K562 (cell line): ENCODE results near the gene PPCDC. TPM values are rescaled to one million over a fixed set of nuclear protein-coding genes. Genes with fewer than 3 reads are reported as not detected.

Experiments
- ATAC-seq: fragments of 200-7000 bp; cut with Tn5 transposase; 3 replicates; pipeline ENCODE4 v1.9.1; 2020; ENCODE audit warnings: moderate library complexity
- BruUV-seq: library from RNA; stranded (reverse); fragments of 400-500 nt; replicated peaks from 2 replicates; lab custom pipeline; 2021; lab: Mats Ljungman, UMichigan
- CTCF ChIA-PET: fragments of 300-600 bp; formaldehyde crosslinking; extraction: SDS; loops from one replicate; lab custom pipeline; 2021; ENCODE audit warnings: low intra/inter-chr PET ratio; lab: Yijun Ruan, JAX
- POLR2A ChIA-PET: fragments of 300-600, 350-650 bp; sonication (Branson Sonifier 250); formaldehyde crosslinking; extraction: SDS; loops from one replicate; lab custom pipeline; 2021; ENCODE audit warnings: antibody characterized with exemption, inconsistent platforms; lab: Yijun Ruan, JAX
- DNase-seq, 4 experiments: peaks; one replicate each; pipeline versions ENCODE4 v3.0.0 to v3.0.0-alpha.2; 2011 to 2018; ENCODE audit warnings: low spot score in 3 of 4, mixed read lengths in 3 of 4; ENCODE audit errors: extremely low read depth in 1 of 4
- FAIRE-seq: peaks from 2 replicates; lab custom pipeline; 2011; peaks lifted over from hg19 to GRCh38; lab: Jason Lieb, UNC
- H2AFZ ChIP-seq: 2 replicates; pipeline ENCODE4 v1.6.0; 2011; ENCODE audit warnings: low read depth, low read length, control low read depth, inconsistent platforms
- H3K27ac ChIP-seq: fragments of 200-600 bp; 3 replicates; pipeline ENCODE4 v1.8.0; 2011; ENCODE audit warnings: low read depth, mild to moderate bottlenecking, control low read depth, inconsistent platforms, low read length, moderate library complexity, mixed read lengths; ENCODE audit errors: extremely low read depth
- H3K27me3 ChIP-seq, 2 experiments: fragments of 300-600 bp in 1 of 2; 2 replicates in 1 of 2; 3 replicates in 1 of 2; pipeline versions ENCODE4 v1.6.0 to v1.8.0; 2011; ENCODE audit warnings: inconsistent platforms in 2 of 2, low read length in 2 of 2, mild to moderate bottlenecking in 1 of 2, mixed read lengths in 1 of 2, moderate library complexity in 1 of 2; ENCODE audit not compliant: control insufficient read depth in 2 of 2, insufficient read depth in 2 of 2
- H3K36me3 ChIP-seq: fragments of 300-600 bp; 3 replicates; pipeline ENCODE4 v1.8.0; 2011; ENCODE audit warnings: mild to moderate bottlenecking, low read length, inconsistent platforms; ENCODE audit not compliant: control insufficient read depth, insufficient read depth
- H3K4me1 ChIP-seq, 2 experiments: fragments of 200-600 bp in 1 of 2; replicated peaks in 1 of 2; 2 replicates in 1 of 2; 3 replicates in 1 of 2; pipeline versions ENCODE4 v1.5.1 to v1.8.0; 2011; ENCODE audit warnings: inconsistent platforms in 2 of 2, low read length in 2 of 2, mild to moderate bottlenecking in 1 of 2, mixed read lengths in 1 of 2, moderate library complexity in 1 of 2; ENCODE audit not compliant: control insufficient read depth in 2 of 2, insufficient read depth in 2 of 2
- H3K4me2 ChIP-seq: 2 replicates; pipeline ENCODE4 v1.6.1; 2011; ENCODE audit warnings: low read length, control low read depth, inconsistent platforms, mixed read lengths; ENCODE audit not compliant: insufficient read depth
- H3K4me3 ChIP-seq: fragments of 200-600 bp; sonication (generic), shearing (Covaris generic); 2 replicates; pipeline ENCODE4 v1.5.1; 2016; ENCODE audit warnings: control low read depth, inconsistent platforms
- H3K79me2 ChIP-seq: fragments of 200-600 bp; 3 replicates; pipeline ENCODE4 v1.8.0; 2011; ENCODE audit warnings: low read length, inconsistent platforms; ENCODE audit not compliant: control insufficient read depth, insufficient read depth
- H3K9ac ChIP-seq, 2 experiments: 2 replicates each; pipeline versions ENCODE4 v1.6.0 to v1.6.1; 2011; ENCODE audit warnings: low read depth in 2 of 2, low read length in 2 of 2, control low read depth in 1 of 2, inconsistent platforms in 1 of 2, mild to moderate bottlenecking in 1 of 2, mixed read lengths in 1 of 2; ENCODE audit not compliant: insufficient read depth in 1 of 2
- H3K9me1 ChIP-seq: one replicate; pipeline ENCODE4 v1.6.0; 2011; ENCODE audit warnings: inconsistent platforms, mild to moderate bottlenecking, low read length, moderate library complexity; ENCODE audit not compliant: control insufficient read depth, insufficient read depth
- H3K9me3 ChIP-seq: replicated peaks from 2 replicates; pipeline ENCODE4 v1.5.1; 2011; ENCODE audit warnings: low read depth, low read length, inconsistent platforms; ENCODE audit not compliant: control insufficient read depth, insufficient read depth
- H4K20me1 ChIP-seq: replicated peaks from 2 replicates; pipeline ENCODE4 v1.6.1; 2011; ENCODE audit warnings: low read length, inconsistent platforms, mixed read lengths; ENCODE audit not compliant: control insufficient read depth, insufficient read depth
- ATF1 ChIP-seq, 2 experiments: fragments of 450-650 bp in 1 of 2; IDR thresholded peaks; 2 replicates each; pipeline ENCODE4 v1.6.1; 2016; ENCODE audit warnings: missing compliant biosample characterization in 1 of 2, missing genetic modification characterization in 1 of 2
- BACH1 ChIP-seq: fragments of 200-800 bp; sonication (Bioruptor generic); IDR thresholded peaks from 2 replicates; pipeline ENCODE4 v1.6.1; 2016; ENCODE audit warnings: missing genetic modification characterization, missing compliant biosample characterization
- CREM ChIP-seq: IDR thresholded peaks from 2 replicates; pipeline ENCODE4 v1.6.1; 2014; ENCODE audit warnings: antibody characterized with exemption, low read depth
- ETS2 ChIP-seq: IDR thresholded peaks from 2 replicates; pipeline ENCODE4 v1.6.1; 2016; ENCODE audit warnings: borderline replicate concordance, missing genetic modification characterization, mild to moderate bottlenecking, moderate library complexity, missing compliant biosample characterization; ENCODE audit not compliant: poor library complexity, severe bottlenecking
- ETV1 ChIP-seq: fragments of 450-650 bp; conservative IDR thresholded peaks from 2 replicates; pipeline ENCODE4 v1.6.1; 2016; ENCODE audit warnings: missing genetic modification characterization, control low read depth, low read depth, missing compliant biosample characterization
- FOXA3 ChIP-seq, 2 experiments: fragments of 450-650 bp in 1 of 2; sonication (generic) in 1 of 2; formaldehyde crosslinking; IDR thresholded peaks in 1 of 2; conservative IDR thresholded peaks in 1 of 2; 2 replicates each; pipeline versions ENCODE4 v1.4.0 to v1.8.0; 2020 to 2022; ENCODE audit warnings: mild to moderate bottlenecking in 2 of 2, missing genetic modification reagents in 1 of 2
- JUN ChIP-seq, 2 experiments: sonication (generic) in 1 of 2; formaldehyde crosslinking in 1 of 2; IDR thresholded peaks; 2 replicates each; pipeline versions ENCODE4 v1.6.1 to v1.8.0; 2012 to 2022; ENCODE audit warnings: borderline replicate concordance in 2 of 2, mild to moderate bottlenecking in 2 of 2, improper control_type of control experiment in 1 of 2, low read depth in 1 of 2, low read length in 1 of 2, missing genetic modification reagents in 1 of 2
- JUND ChIP-seq, 2 experiments: IDR thresholded peaks; 2 replicates in 1 of 2; 3 replicates in 1 of 2; pipeline ENCODE4 v1.6.1; 2011; ENCODE audit warnings: borderline replicate concordance in 2 of 2, low read depth in 2 of 2, low read length in 2 of 2, improper control_type of control experiment in 1 of 2, missing biosample characterization in 1 of 2, missing genetic modification characterization in 1 of 2, missing genetic modification reagents in 1 of 2
- PURB ChIP-seq: sonication (generic); formaldehyde crosslinking; IDR thresholded peaks from 2 replicates; pipeline ENCODE4 v1.9.0; 2021; ENCODE audit warnings: low read depth, mild to moderate bottlenecking, missing genetic modification reagents
- ZNF830 ChIP-seq: fragments of 250-450 bp; sonication (Bioruptor Pico); IDR thresholded peaks from 2 replicates; pipeline ENCODE4 v1.5.0; 2021; ENCODE audit warnings: mild to moderate bottlenecking
- WGBS: fragments of 100-300 bp; shearing (Covaris generic); methylation state at CpG from one replicate; pipeline ENCODE4 v1.1.6; 2016; ENCODE audit warnings: low coverage, mixed read lengths; ENCODE audit not compliant: insufficient coverage; ENCODE audit errors: missing lambda C conversion rate; 5-methylcytosine and 5-hydroxymethylcytosine counted together
- in situ Hi-C: fragments of 300-500 bp; cut with MboI; formaldehyde crosslinking; loops from 4 replicates; pipeline ENCODE4 v1.15.0; 2018; ENCODE audit warnings: inconsistent platforms, mixed read lengths
- intact Hi-C: fragments of 100-400 bp; cut with micrococcal nuclease; formaldehyde crosslinking; loops from 2 replicates; pipeline ENCODE4 v1.14.2; 2022
- polyA plus RNA-seq, 8 experiments: library from polyadenylated mRNA; depleted of rRNA in 4 of 8; stranded (reverse) in 5 of 8; unstranded in 3 of 8; fragments of >200 nt; fragmentation: Nextera tagmentation in 2 of 8; fragmentation: Illumina TruSeq in 1 of 8; extraction: Ambion mirVana in 2 of 8; extraction: Trizol in 1 of 8; gene quantifications; 2 replicates each; pipeline versions ENCODE4 v1.2.1 to v1.2.3, GENCODE V29; 2011 to 2014; ENCODE audit warnings: inconsistent platforms in 1 of 8, missing spikeins in 1 of 8
- total RNA-seq, 7 experiments: library from RNA; depleted of rRNA in 6 of 7; stranded (reverse); fragments of >200 nt in 6 of 7; fragmentation: Illumina TruSeq in 2 of 7; extraction: Trizol in 2 of 7; gene quantifications; 2 replicates each; pipeline versions ENCODE4 v1.2.1 to v1.2.3, GENCODE V29; 2011 to 2021; ENCODE audit warnings: low replicate concordance in 1 of 7
- TF ChIP-seq, protein P1 (sequence below), 2 experiments: fragments of 200-800 bp in 1 of 2; sonication (Bioruptor generic) in 1 of 2; sonication (generic) in 1 of 2; formaldehyde crosslinking in 1 of 2; IDR thresholded peaks in 1 of 2; conservative IDR thresholded peaks in 1 of 2; 2 replicates each; pipeline versions ENCODE4 v1.5.0 to v1.6.1; 2016 to 2020; ENCODE audit warnings: missing compliant biosample characterization in 1 of 2, missing genetic modification characterization in 1 of 2, missing genetic modification reagents in 1 of 2
- TF ChIP-seq, protein P2 (sequence below), 2 experiments: fragments of 450-650 bp in 1 of 2; sonication (generic) in 1 of 2; formaldehyde crosslinking in 1 of 2; IDR thresholded peaks in 1 of 2; conservative IDR thresholded peaks in 1 of 2; 2 replicates each; pipeline versions ENCODE4 v1.6.1 to v1.8.1; 2016 to 2023; ENCODE audit warnings: mild to moderate bottlenecking in 2 of 2, moderate library complexity in 2 of 2, inconsistent platforms in 1 of 2, missing genetic modification reagents in 1 of 2
- TF ChIP-seq, protein P3 (sequence below), 2 experiments: IDR thresholded peaks in 1 of 2; conservative IDR thresholded peaks in 1 of 2; 2 replicates each; pipeline ENCODE4 v1.6.1; 2016; ENCODE audit warnings: low read depth in 2 of 2, mild to moderate bottlenecking in 1 of 2, missing compliant biosample characterization in 1 of 2, missing genetic modification characterization in 1 of 2, moderate library complexity in 1 of 2

Gene PPCDC
- total and polyA plus RNA-seq, 9 of the 15 experiments (the other 6 are each of a cell fraction or from before 2014, with no cell fraction given) = 10.9 to 53.6 (median 16.7) TPM

DNA sequence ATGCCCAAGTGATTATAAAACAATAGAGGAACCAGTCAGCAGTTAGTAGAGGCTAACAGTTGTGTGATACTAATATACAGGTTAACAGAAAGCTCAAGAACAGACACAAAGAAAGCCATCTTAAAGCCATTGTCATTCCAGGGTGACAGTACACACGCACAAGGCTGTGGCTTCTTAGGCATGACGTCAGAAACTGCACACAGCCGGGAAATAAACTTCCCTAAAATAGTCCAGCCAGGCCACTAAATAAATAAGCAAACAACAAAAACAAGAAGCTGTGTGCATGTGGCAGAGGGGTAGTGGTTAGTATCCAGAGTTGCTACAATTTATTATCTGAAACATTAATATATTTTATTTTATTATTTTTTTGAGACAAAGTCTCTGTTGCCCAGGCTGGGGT, 49.8 kb downstream of the PPCDC start:
- intact Hi-C loops = no loop called here
- Histone ChIP-seq H3K9me3 (peaks cover 5% of the 10 kb centered on the region; the same call in 1 of the 2 replicates), H3K36me3 (no peaks in the 10 kb centered on the region), H3K27me3 (peaks cover 0 to 17% of the 10 kb centered on the region in 2 experiments; a peak in 2 of 5 replicates), H4K20me1 (no peaks in the 10 kb centered on the region; the same call in 1 of the 2 replicates), H3K27ac (no peak overlapping the region), H3K9ac (no peak overlapping the region), H2AFZ (no peak overlapping the region), H3K79me2 (no peaks in the 10 kb centered on the region), H3K4me1 (no peaks in the 10 kb centered on the region; a peak in 3 of 5 replicates), H3K4me3 (no peak overlapping the region), H3K9me1 (no peaks in the 10 kb centered on the region), H3K4me2 (no peak overlapping the region)
- ChIA-PET CTCF (no interaction called here), POLR2A (interaction anchor here (0.6 to 0.7 kb wide), 2 partner anchors 23 to 50 kb away, joined by 3 to 4 read pairs; partner anchors contain the start of gene PPCDC)
- WGBS = 7% methylated on average over 3 of the region's 3 CpGs
- in situ Hi-C loops = no loop called here
- no peak for ATAC-seq
- no TSS peak for BruUV-seq
- FAIRE-seq = no peak
- DNase-seq = no peak
- peak; percentile 59 for TF ChIP-seq JUN (IDR thresholded peaks at IDR 0.05; ENCODE audit: borderline replicate concordance, low read depth, low read length)
- TF ChIP-seq JUN (CRISPR knock-in tag; IDR thresholded peaks at IDR 0.05; ENCODE audit: borderline replicate concordance) = no peak
- peak; percentile 74 for TF ChIP-seq CREM
- no peak for TF ChIP-seq JUND (IDR thresholded peaks at IDR 0.05; ENCODE audit: borderline replicate concordance, low read depth, low read length)
- TF ChIP-seq JUND (tag; IDR thresholded peaks at IDR 0.05; ENCODE audit: borderline replicate concordance, low read depth, low read length) = peak; percentile 71; the same call in 2 of the 3 replicates
- TF ChIP-seq, protein P1, sequence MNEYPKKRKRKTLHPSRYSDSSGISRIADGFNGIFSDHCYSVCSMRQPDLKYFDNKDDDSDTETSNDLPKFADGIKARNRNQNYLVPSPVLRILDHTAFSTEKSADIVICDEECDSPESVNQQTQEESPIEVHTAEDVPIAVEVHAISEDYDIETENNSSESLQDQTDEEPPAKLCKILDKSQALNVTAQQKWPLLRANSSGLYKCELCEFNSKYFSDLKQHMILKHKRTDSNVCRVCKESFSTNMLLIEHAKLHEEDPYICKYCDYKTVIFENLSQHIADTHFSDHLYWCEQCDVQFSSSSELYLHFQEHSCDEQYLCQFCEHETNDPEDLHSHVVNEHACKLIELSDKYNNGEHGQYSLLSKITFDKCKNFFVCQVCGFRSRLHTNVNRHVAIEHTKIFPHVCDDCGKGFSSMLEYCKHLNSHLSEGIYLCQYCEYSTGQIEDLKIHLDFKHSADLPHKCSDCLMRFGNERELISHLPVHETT (CRISPR knock-in tag; conservative IDR thresholded peaks at IDR 0.05 in 1 of 2, IDR thresholded peaks at IDR 0.05 in 1 of 2) = 0 out of 4 replicates have a peak, but pooled peaks of 1 of the 2 experiments have one; percentile 36
- TF ChIP-seq BACH1 (tag) = peak; percentile 27; the same call in 1 of the 2 replicates
- peak; percentile 61 to 79; a peak in 3 of 4 replicates for TF ChIP-seq FOXA3 (CRISPR knock-in tag; conservative IDR thresholded peaks at IDR 0.05 in 1 of 2, IDR thresholded peaks at IDR 0.05 in 1 of 2)
- TF ChIP-seq, protein P2, sequence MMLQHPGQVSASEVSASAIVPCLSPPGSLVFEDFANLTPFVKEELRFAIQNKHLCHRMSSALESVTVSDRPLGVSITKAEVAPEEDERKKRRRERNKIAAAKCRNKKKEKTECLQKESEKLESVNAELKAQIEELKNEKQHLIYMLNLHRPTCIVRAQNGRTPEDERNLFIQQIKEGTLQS (IDR thresholded peaks at IDR 0.05) = peak; percentile 58
- TF ChIP-seq, protein P2 (CRISPR knock-in tag; conservative IDR thresholded peaks at IDR 0.05) = no peak
- TF ChIP-seq PURB = no peak
- no peak for TF ChIP-seq ATF1 (CRISPR knock-in tag; IDR thresholded peaks at IDR 0.05)
- TF ChIP-seq ATF1 (tag; IDR thresholded peaks at IDR 0.05) = peak; percentile 33; the same call in 1 of the 2 replicates
- no peak for TF ChIP-seq ETV1 (tag)
- no peak for TF ChIP-seq ZNF830 (CRISPR knock-in tag)
- TF ChIP-seq, protein P3, sequence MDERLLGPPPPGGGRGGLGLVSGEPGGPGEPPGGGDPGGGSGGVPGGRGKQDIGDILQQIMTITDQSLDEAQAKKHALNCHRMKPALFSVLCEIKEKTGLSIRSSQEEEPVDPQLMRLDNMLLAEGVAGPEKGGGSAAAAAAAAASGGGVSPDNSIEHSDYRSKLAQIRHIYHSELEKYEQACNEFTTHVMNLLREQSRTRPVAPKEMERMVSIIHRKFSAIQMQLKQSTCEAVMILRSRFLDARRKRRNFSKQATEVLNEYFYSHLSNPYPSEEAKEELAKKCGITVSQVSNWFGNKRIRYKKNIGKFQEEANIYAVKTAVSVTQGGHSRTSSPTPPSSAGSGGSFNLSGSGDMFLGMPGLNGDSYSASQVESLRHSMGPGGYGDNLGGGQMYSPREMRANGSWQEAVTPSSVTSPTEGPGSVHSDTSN (CRISPR knock-in tag; IDR thresholded peaks at IDR 0.05; ENCODE audit: low read depth) = no peak
- TF ChIP-seq, protein P3 (tag; conservative IDR thresholded peaks at IDR 0.05; ENCODE audit: low read depth) = no peak
- no peak for TF ChIP-seq ETS2 (tag)
